Epithelial cell of esophagus (primary cell): ENCODE data around the gene TNFRSF14.

Experiments
- DNase-seq: peaks from one replicate; pipeline ENCODE4 v3.0.0; 2010; ENCODE audit warnings: low read depth
- H3K4me3 ChIP-seq: 2 replicates; pipeline ENCODE4 v1.5.1; 2011; ENCODE audit warnings: mild to moderate bottlenecking, low read length, control low read depth
- TF ChIP-seq, protein P1 (sequence below): IDR thresholded peaks from 2 replicates; pipeline ENCODE4 v1.5.1; 2011; ENCODE audit warnings: low read depth, mild to moderate bottlenecking, low read length, control low read depth, inconsistent platforms; ENCODE audit not compliant: insufficient read depth; ENCODE audit errors: missing control alignments

TNFRSF14 gene

DNA sequence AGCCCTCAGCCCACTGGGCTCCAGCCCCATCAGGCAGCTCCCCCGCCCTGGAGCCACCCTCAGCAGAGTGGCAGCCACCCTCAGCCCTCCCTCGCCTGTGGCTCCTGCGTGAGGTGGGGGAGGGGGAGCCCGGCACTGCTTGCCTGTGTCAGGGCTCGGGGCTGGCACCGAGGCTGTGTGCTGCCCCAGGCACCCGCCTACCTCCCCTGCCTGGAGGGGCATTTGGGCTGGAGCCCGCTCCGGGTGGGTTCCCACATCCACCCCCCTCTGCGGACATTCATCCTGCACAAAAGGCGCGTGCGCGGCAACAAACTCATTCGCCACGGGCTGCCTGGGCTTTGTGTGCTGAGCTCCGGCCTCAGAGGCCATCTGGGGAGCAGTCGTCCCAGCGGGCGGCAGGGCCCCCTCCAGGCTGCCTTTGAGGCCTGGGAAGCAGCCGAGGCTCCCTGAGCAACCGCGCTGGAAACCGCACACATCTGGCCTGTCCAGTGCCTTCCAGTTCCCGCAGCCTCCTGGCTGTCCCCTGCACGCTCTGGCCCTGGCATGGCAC lies 12.6 kb upstream of the TNFRSF14 start:
- DNase-seq: no peak
- TF ChIP-seq, protein P1, sequence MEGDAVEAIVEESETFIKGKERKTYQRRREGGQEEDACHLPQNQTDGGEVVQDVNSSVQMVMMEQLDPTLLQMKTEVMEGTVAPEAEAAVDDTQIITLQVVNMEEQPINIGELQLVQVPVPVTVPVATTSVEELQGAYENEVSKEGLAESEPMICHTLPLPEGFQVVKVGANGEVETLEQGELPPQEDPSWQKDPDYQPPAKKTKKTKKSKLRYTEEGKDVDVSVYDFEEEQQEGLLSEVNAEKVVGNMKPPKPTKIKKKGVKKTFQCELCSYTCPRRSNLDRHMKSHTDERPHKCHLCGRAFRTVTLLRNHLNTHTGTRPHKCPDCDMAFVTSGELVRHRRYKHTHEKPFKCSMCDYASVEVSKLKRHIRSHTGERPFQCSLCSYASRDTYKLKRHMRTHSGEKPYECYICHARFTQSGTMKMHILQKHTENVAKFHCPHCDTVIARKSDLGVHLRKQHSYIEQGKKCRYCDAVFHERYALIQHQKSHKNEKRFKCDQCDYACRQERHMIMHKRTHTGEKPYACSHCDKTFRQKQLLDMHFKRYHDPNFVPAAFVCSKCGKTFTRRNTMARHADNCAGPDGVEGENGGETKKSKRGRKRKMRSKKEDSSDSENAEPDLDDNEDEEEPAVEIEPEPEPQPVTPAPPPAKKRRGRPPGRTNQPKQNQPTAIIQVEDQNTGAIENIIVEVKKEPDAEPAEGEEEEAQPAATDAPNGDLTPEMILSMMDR: no peak
- no peak overlapping the region for H3K4me3 ChIP-seq

GRCh38 chr1:2544093-2544874 lies 11.9 kb upstream of the TNFRSF14 start:
- no peak for DNase-seq
- TF ChIP-seq, protein P1: no peak
- no peak overlapping the region for H3K4me3 ChIP-seq

DNA sequence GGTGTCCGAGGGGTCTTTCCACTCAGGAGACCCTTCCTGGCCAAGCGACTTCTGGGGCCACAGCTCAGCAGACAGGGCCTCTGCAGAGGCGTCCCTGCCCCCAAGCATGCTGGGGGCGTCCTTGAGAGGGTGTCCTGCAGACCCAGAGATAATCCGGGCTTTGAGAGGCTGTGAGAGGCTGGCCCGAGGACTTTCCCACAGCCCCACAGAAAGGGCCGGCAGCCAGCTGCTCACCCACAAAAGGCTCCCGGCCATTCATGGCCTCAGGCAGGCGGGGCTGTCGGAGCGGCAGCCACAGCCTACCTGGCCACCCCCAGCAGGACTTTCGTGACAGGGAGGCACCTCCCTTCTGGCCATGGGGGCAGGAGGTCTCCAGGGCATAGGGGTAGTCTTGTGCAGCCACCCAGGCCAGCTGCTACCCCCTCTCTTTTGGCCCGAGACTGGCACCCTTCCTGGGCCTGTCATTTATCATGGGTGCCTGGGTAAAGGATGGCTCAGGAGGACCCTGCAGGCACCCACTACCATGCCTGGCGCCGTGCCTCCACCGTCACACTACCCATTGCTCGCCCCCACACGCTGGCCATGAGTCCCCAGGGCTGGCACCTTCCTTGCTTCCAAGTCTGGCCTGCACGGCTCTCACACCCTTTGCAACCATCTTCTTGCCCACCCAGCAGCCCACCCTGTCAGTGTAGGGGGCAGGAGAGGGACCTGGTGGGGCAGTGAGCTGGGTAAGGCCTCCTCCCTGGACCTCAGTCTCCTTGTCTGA lies 11.1 kb upstream of the TNFRSF14 start:
- DNase-seq: no peak
- H3K4me3 ChIP-seq: no peak overlapping the region
- TF ChIP-seq, protein P1: no peak

- H3K4me3 ChIP-seq: peak overlapping the region; percentile 45
- TF ChIP-seq, protein P1: no peak
- peak; percentile 64 for DNase-seq
Measured at GRCh38 chr1:2545754-2546514, 10.2 kb upstream of the TNFRSF14 start.

GRCh38 chr1:2546515-2547209 lies 9.5 kb upstream of the TNFRSF14 start:
- DNase-seq: peak; percentile 85
- TF ChIP-seq, protein P1: no peak
- H3K4me3 ChIP-seq: peak overlapping the region; percentile 45
